Keratinocyte (primary cell): ENCODE results near the gene TUBB3.

Source experiments
- CTCF ChIP-seq, 3 experiments: IDR thresholded peaks in 1 of 3; conservative IDR thresholded peaks in 1 of 3; optimal IDR thresholded peaks in 1 of 3; 2 replicates in 2 of 3; 3 replicates in 1 of 3; pipeline versions ENCODE3 to v1.5.1; 2011; ENCODE audit warnings: low read length in 3 of 3, mild to moderate bottlenecking in 3 of 3, moderate library complexity in 2 of 3, control low read depth in 1 of 3, inconsistent platforms in 1 of 3; ENCODE audit not compliant: insufficient read depth in 2 of 3; ENCODE audit errors: extremely low read depth in 1 of 3
- EZH2 ChIP-seq: IDR thresholded peaks from one replicate; pipeline ENCODE4 v1.6.1; 2012; ENCODE audit warnings: inconsistent platforms, mild to moderate bottlenecking, low read length, moderate library complexity

DNA sequence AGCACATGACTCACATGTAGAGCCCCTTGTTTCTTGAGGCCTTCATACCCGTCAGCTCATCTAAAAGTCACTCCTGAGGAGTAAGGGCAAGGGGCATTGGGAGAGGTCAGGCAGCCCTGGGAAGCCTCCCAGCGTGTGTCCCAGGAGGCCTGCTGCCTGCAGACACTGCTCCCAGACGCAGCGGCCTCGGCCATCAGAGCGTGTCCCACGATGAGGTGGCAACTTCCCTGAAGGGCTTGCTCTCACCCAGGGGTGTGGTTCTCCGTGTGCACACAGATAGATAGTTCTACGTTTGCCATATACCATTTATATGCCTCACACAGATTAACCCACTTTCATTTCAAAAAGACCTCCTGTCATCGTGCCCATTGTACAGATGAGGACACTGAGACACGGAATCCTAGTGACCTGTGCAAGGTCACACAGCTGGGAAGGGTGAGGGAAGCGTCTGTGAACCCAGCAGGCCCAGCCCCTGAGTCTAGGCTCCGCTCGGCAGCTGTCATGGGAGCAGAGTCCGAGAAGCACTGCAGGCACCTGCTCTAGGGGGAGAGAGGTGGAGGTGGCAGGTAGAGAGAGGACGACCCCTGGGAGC lies 8.3 kb downstream of the TUBB3 start:
- TF ChIP-seq CTCF (optimal IDR thresholded peaks at IDR 0.05 in 1 of 3, IDR thresholded peaks at IDR 0.05 in 1 of 3, conservative IDR thresholded peaks at IDR 0.05 in 1 of 3; ENCODE audit: extremely low read depth in 1 of 3, insufficient read depth in 2 of 3, low read length in 3 of 3) (no peak), EZH2 (no peak)
